Measurements from ENCODE around the gene IDI2.
A peak's percentile ranks its signal among the peaks of the same experiment; 100 is the strongest.
"Not testable (repeated sequence)": the region's sequence is repeated elsewhere in the genome, so short reads cannot be mapped to it uniquely, and the experiment has no call there.

IDI2 gene

GRCh38 chr10:1025683-1026082 is at the start of gene IDI2:
Gene IDI2 (minus strand): TSS chr10:1025859. CDS start chr10:1024723, 1,136 bp downstream.
- no peak for DNase-seq

- DNase-seq: no peak
Measured at GRCh38 chr10:1074748-1075308, 49.2 kb upstream of the IDI2 start.

DNA sequence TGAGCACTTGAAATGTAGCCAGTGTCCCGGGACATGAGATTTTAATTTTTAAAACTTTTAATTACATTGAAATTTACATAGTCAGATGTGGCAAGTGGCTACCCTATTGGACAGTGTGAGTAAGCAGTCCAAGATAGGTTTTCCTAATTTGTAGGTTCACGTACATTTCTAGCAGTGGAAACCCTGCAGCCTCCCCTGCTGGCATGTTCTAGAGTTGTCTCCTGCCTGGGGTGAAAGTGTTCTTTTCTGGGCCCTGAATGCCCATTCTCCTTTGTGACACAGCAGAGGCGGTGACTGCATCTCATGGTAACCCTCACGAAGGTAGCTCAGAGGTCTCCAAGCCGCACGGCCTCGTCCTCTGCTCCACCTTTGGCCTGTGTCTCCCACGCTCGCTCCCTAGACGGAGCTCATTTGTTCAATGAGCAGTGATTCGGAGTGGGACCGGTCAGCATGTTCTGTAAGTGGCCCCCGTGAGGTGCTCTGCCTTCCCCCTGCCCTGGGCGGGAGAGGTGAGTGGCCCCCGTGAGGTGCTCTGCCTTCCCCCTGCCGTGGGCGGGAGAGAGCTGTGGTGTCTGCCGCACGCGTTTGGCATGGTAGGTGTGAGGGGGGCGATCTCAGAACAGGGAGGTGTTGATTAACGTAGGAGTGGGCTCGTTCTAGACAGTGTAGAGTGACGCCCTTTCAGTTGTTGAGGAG is 48.5 kb upstream of the IDI2 start:
- DNase-seq: no peak

DNA sequence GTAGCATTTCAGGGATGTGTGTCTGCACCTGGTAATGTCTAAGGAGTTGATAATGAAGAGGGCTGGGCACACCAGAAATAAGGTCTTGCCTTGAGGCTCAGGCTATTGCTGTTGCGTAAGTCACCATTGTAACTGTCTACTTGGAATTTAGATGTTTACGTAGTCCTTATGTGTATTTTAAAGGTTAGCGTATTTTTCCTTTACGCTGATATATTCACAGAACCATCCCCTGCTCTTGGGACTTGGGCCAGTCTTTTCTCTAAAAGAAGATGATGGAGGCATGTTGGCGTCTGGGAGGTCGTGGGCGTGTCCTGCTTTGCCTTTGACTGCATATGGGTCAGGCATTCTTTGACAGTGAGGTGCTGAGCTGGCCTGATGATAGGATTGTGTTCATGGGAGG is 45.3 kb upstream of the IDI2 start:
- no peak for DNase-seq

GRCh38 chr10:1068380-1069361 is 43.0 kb upstream of the IDI2 start:
- no peak for DNase-seq

DNA sequence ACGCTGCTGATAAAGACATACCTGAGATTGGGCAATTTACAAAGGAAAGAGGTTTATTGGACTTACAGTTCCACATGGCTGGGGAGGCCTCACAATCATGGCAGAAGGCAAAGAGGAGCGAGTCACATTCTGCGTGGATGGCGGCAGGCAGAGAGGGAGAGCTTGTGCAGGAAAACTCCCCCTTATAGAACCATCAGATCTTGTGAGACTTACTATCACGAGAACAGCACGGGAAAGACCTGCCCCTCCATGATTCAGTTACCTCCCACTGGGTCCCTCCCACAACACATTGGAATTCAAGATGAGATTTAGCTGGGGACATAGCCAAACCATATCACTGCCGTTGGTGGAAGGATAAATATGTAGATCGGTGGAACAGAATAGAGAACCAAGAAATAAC is 41.1 kb upstream of the IDI2 start:
- DNase-seq: not testable (repeated sequence)

DNA sequence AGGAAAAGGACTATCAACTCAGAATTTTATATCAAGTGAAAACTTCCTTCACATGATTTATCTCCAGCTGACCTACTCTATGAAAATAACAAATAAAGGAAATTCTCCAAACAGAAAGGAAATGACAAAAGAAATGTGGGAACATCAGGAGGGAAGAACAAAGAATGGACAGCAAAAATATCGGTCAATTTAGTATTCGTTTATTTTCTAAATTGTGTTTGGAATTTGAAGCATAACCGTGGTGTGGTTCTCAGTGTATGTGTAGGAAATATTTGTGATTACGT is 39.2 kb upstream of the IDI2 start:
- no peak for DNase-seq

- no peak for DNase-seq
Measured at GRCh38 chr10:1063232-1063865, 37.7 kb upstream of the IDI2 start.

DNA sequence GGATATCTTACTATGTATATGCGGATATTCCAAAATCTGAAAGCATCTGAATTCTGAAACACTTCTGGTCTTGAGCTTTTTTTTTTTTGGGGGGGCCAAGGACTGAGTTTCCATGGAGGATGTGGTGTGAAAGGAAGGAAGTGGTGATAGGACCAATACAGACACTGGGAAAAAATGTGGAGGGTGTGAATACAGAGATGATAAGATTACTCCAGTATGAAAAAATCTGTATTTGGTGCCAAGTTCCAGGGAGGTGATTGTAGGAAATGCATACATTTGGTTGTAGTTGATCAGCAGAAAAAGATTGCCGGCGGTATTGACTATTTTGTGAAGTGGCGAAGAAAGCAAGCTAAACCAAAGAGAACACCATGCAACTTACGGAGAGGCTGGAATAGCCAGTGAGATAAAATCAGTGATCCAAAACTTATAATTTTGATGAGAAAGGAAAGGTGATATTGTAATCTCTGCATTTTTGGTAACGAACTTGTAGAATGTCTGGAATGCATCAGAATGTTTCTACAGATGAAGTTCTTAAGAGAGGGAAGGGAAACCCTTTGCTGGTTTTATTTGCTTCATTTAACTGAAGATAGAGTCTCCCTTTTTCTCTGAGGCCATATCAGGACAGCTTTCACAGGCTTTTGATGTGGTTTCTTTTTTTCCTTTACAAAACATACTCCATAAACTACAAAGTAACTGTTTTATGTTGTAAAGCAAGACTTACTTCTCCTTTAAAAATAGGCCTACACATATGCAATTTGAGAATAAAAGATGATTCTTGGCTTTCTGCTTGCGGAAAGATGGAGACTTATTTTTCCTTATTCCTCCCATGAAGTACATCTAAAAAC is 36.5 kb upstream of the IDI2 start:
- no peak for DNase-seq

- no peak for DNase-seq
Measured at GRCh38 chr10:1059902-1060301, 34.2 kb upstream of the IDI2 start.

- DNase-seq: no peak
Measured at GRCh38 chr10:1058017-1058416, 32.4 kb upstream of the IDI2 start.

- no peak for DNase-seq
Measured at GRCh38 chr10:1057106-1057657, 31.5 kb upstream of the IDI2 start.

GRCh38 chr10:1056326-1057105 is 30.9 kb upstream of the IDI2 start, which contains the start of gene WDR37:
Gene WDR37 (plus strand): TSS chr10:1056385. CDS start chr10:1072156, 15,771 bp downstream.
- peak; percentile 91 for DNase-seq

- no peak for DNase-seq
Measured at GRCh38 chr10:1054684-1055083, 29.0 kb upstream of the IDI2 start.

- no peak for DNase-seq
Measured at GRCh38 chr10:1050554-1050953, 24.9 kb upstream of the IDI2 start.

- no peak for DNase-seq
Measured at GRCh38 chr10:1050145-1050544, 24.5 kb upstream of the IDI2 start.

GRCh38 chr10:1049425-1049958 is 23.8 kb upstream of the IDI2 start:
- DNase-seq: no peak

DNA sequence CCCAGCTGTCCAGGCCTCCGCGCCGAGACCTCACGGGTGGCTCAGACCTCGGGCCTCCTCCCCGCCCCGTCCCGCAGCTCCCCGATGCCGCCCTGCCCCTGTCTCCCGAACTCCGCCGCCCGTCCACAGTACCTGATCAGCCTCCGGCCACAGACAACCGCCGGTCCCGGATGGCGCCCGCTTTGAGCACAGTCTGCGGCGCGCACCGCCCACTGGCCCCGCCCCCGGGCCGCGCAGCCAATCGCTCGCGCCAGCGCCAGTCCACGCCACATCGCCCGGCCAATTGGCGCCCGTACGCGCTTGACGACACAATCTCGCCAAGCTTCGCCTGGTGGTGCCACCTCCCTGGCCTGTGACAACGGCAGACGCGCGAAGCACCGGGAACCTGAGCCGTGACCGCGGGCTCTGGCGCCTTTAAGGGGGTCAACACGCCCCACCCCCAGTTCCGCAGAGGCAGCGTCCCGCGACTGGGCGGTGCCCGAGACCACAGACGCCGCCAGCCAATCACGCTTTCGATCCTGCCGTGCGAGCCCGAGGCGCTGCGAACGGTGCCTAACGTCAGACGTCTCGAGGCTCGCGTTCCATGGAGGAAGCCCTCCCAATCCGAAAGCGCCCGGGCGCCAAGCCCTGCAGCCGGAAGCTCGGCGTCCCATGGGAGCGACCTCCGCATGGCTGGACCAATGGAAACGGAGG is 23.2 kb upstream of the IDI2 start, which contains the start of gene IDI1:
Gene IDI1, minus strand, starts transcription at position 388 of the 693 bp plus-strand sequence. Its CDS starts 116 bp downstream, at position 272.
- DNase-seq: peak; percentile 95

DNA sequence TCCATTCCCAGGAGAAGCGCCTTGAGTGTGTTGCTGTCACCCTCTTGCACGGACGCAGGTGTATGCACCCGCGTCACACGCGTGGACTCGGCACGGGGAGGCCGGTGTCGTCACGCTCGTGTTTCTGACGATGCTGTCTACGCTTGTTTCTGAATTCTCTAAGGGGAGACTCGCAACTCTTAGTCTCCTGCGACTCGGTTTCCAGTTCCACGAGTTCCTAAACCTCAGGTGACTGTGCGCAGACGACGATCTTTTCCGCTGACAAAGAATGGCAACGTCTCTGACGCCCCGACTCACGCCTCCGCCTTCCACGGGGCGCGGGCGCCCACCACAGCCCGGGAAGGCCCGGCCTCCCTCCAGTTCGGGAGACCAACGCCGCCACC is 22.7 kb upstream of the IDI2 start:
- DNase-seq: no peak

GRCh38 chr10:1047937-1048336 is 22.3 kb upstream of the IDI2 start:
- no peak for DNase-seq
